Activated naive CD8-positive, alpha-beta T cell treated with anti-CD3 and anti-CD28 coated beads, Interleukin-2, amount 50 U/mL, for 24 hours (primary cell): Measurements from ENCODE around the gene KRTAP4-5.
"Not testable (repeated sequence)": the region's sequence is repeated elsewhere in the genome, so short reads cannot be mapped to it uniquely, and the experiment has no call there.

Experiments
- ATAC-seq: fragments of 150-1000 bp; cut with Tn5 transposase; one replicate; pipeline ENCODE4 v1.10.0; 2021
- DNase-seq: peaks from one replicate; pipeline ENCODE4 v3.0.0; 2021
- H3K27ac Mint-ChIP-seq: one replicate; pipeline ENCODE4 v1.8.0; 2021; ENCODE audit warnings: mild to moderate bottlenecking, mixed read lengths
- H3K27me3 Mint-ChIP-seq: one replicate; pipeline ENCODE4 v1.8.0; 2021; ENCODE audit warnings: mixed read lengths
- H3K36me3 Mint-ChIP-seq: one replicate; pipeline ENCODE4 v1.8.0; 2021; ENCODE audit warnings: low read depth, mixed read lengths
- H3K4me1 Mint-ChIP-seq: one replicate; pipeline ENCODE4 v1.8.0; 2021; ENCODE audit warnings: mixed read lengths
- H3K4me3 Mint-ChIP-seq: one replicate; pipeline ENCODE4 v1.8.0; 2021; ENCODE audit warnings: mild to moderate bottlenecking, moderate library complexity, mixed read lengths
- H3K9me3 Mint-ChIP-seq: one replicate; pipeline ENCODE4 v1.8.0; 2021; ENCODE audit warnings: mixed read lengths

KRTAP4-5 gene

DNA sequence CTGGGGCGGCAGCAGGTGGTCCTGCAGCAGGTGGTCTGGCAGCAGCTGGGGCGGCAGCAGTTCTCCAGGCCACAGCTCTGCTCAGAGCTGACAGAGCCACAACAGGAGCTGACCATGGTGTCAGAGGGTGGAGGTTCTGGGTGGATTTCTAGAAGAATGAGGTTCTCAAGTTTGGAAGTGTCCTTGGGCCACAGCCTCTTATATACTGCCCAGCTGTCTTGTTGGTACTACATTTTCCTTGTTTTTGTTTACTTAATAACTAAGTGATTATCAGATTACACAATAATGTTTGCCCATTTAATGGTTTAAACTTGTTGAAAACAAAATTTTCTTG, at the start of gene KRTAP4-5:
Gene KRTAP4-5 (minus strand): TSS at position 174 of the 334 bp plus-strand sequence. CDS start 58 bp downstream, at position 116.
- H3K27me3 Mint-ChIP-seq = no peaks in the 10 kb centered on the region
- ATAC-seq = no peak
- H3K36me3 Mint-ChIP-seq = no peaks in the 10 kb centered on the region
- no peak within 1 kb of the TSS for H3K4me3 Mint-ChIP-seq
- H3K4me1 Mint-ChIP-seq = peaks cover 1% of the 10 kb centered on the region
- no peak within 1 kb of the TSS for H3K27ac Mint-ChIP-seq
- DNase-seq = no peak
- H3K9me3 Mint-ChIP-seq = no peaks in the 10 kb centered on the region

DNA sequence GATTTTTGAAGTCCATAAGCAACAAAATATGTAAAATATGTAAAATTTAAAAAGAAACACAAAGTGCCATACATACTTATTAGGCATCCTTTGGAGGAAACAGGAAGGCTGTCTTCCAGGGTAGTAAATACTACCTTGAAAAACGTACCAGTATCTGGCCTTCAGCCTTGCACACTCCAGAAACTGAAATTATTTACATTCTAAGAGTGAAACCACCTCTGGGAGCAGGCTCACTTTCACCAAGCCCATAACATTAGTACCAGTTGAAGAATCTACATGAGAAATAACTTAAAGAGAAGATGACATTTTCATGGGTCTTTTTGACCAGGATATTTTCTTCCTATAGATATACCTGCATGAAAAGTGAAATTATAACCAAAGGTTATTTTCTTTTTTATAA, 46.4 kb upstream of the KRTAP4-5 start:
- no peak overlapping the region for H3K4me3 Mint-ChIP-seq
- H3K27me3 Mint-ChIP-seq = peaks cover under 1% of the 10 kb centered on the region
- no peaks in the 10 kb centered on the region for H3K4me1 Mint-ChIP-seq
- H3K27ac Mint-ChIP-seq = no peak overlapping the region
- no peak for ATAC-seq
- no peaks in the 10 kb centered on the region for H3K36me3 Mint-ChIP-seq
- no peak for DNase-seq
- H3K9me3 Mint-ChIP-seq = no peaks in the 10 kb centered on the region

- no peak for ATAC-seq
- no peak overlapping the region for H3K27ac Mint-ChIP-seq
- peaks cover 3% of the 10 kb centered on the region for H3K27me3 Mint-ChIP-seq
- no peak for DNase-seq
- H3K4me1 Mint-ChIP-seq = no peaks in the 10 kb centered on the region
- H3K4me3 Mint-ChIP-seq = no peak overlapping the region
- H3K36me3 Mint-ChIP-seq = no peaks in the 10 kb centered on the region
- H3K9me3 Mint-ChIP-seq = no peaks in the 10 kb centered on the region
These were observed 40.7 kb upstream of the KRTAP4-5 start for GRCh38 chr17:41190328-41190727.

DNA sequence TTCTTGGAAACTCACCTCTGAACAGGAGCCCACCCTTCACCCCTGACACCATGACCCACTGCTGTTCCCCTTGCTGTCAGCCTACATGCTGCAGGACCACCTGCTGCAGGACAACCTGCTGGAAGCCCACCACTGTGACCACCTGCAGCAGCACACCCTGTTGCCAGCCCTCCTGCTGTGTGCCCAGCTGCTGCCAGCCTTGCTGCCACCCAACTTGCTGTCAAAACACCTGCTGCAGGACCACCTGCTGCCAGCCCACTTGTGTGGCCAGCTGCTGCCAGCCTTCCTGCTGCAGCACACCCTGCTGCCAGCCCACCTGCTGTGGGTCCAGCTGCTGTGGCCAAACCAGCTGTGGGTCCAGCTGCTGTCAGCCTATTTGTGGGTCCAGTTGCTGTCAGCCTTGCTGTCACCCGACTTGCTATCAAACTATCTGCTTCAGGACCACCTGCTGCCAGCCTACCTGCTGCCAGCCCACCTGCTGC, 40.3 kb upstream of the KRTAP4-5 start, which contains the start of gene KRTAP9-1:
Gene KRTAP9-1 (plus strand): TSS at position 51 of the 482 bp plus-strand sequence. CDS start 0 bp downstream, at position 51.
- not testable (repeated sequence) for H3K9me3 Mint-ChIP-seq, H3K27ac Mint-ChIP-seq, H3K36me3 Mint-ChIP-seq, DNase-seq, H3K27me3 Mint-ChIP-seq, ATAC-seq, H3K4me1 Mint-ChIP-seq, H3K4me3 Mint-ChIP-seq

GRCh38 chr17:41186872-41187271, 37.2 kb upstream of the KRTAP4-5 start:
- no peak overlapping the region for H3K4me3 Mint-ChIP-seq
- H3K27ac Mint-ChIP-seq = no peak overlapping the region
- no peaks in the 10 kb centered on the region for H3K4me1 Mint-ChIP-seq
- no peaks in the 10 kb centered on the region for H3K36me3 Mint-ChIP-seq
- DNase-seq (no peak), ATAC-seq (no peak)
- H3K9me3 Mint-ChIP-seq = no peaks in the 10 kb centered on the region
- peaks cover 3% of the 10 kb centered on the region for H3K27me3 Mint-ChIP-seq

- Mint-ChIP-seq H3K27ac (no peak overlapping the region), H3K36me3 (no peaks in the 10 kb centered on the region), H3K4me3 (no peak overlapping the region)
These were observed 35.4 kb upstream of the KRTAP4-5 start for GRCh38 chr17:41185001-41185400.

DNA sequence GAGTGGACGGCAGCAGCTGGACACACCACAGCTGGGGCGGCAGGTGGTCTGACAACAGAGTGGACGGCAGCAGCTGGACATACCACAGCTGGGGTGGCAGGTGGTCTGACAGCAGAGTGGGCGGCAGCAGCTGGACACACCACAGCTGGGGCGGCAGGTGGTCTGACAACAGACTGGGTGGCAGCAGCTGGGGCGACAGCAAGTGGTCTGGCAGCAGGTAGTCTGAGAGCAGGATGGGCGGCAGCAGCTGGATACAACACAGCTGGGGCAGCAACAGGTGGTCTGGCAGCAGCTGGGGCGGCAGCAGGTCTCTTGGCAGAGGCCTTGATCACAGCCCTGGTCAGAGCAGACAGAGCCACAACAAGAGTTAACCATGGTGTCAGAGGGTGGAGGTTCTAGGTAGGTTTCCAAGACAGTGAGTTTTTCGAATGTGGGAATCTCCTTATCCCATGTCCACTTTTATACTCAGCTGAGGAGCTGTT, 34.9 kb upstream of the KRTAP4-5 start, which contains the start of gene KRTAP4-1:
Gene KRTAP4-1 (minus strand): TSS at position 432 of the 482 bp plus-strand sequence. CDS start 57 bp downstream, at position 375.
- Mint-ChIP-seq H3K27me3 (no peaks in the 10 kb centered on the region), H3K9me3 (no peaks in the 10 kb centered on the region), H3K27ac (no peak within 1 kb of the TSS), H3K4me3 (no peak within 1 kb of the TSS), H3K4me1 (no peaks in the 10 kb centered on the region), H3K36me3 (no peaks in the 10 kb centered on the region)
- DNase-seq = no peak
- ATAC-seq = no peak

More at GRCh38 chr17:41185001-41185400, 35.4 kb upstream of the KRTAP4-5 start:
- no peak for ATAC-seq
- no peak for DNase-seq
- H3K9me3 Mint-ChIP-seq = no peaks in the 10 kb centered on the region
- H3K4me1 Mint-ChIP-seq = no peaks in the 10 kb centered on the region
- H3K27me3 Mint-ChIP-seq = no peaks in the 10 kb centered on the region

DNA sequence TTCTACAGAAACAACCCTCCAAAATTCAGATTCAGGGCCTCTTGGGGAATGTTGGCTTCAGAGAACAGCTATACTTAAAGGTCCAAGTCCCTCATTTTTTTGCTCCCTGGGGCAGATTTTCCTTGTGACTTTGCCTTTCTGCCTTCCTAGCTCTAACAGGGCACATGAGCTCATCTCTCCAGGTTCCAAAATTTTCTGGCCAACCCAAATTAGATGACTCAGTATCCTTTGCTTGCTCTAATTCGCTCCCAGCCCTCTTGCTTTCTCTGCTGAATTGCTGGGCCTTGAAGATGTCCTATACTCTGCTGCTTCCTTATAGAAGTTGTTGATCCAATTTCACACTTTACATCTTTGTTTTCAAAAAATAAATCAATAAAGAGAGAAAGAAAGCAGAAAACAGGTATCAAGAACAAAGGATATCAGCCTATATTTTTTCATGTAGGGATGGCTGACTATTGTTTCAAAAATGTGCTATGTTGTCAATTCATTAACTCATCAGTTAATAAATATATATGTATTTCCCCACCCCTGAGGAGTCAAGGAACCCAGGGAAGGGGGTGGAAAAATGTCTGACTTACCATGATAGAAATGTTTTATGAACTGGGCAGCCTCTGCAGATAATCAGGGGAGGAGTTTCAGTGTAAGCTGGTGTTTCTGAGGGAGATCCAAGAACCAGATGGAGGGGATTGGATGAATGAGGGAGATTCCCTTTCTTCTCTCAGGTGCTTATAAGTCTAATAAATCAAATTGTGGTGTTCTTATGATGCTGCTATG, 29.4 kb upstream of the KRTAP4-5 start:
- Mint-ChIP-seq H3K36me3 (no peaks in the 10 kb centered on the region), H3K27me3 (no peaks in the 10 kb centered on the region), H3K4me3 (no peak overlapping the region), H3K4me1 (peaks cover 17% of the 10 kb centered on the region), H3K27ac (no peak overlapping the region), H3K9me3 (no peaks in the 10 kb centered on the region)
- DNase-seq = no peak
- ATAC-seq = no peak

GRCh38 chr17:41178341-41178740, 28.7 kb upstream of the KRTAP4-5 start:
- ATAC-seq = no peak
- H3K4me1 Mint-ChIP-seq = peaks cover 19% of the 10 kb centered on the region
- no peaks in the 10 kb centered on the region for H3K36me3 Mint-ChIP-seq
- H3K9me3 Mint-ChIP-seq = no peaks in the 10 kb centered on the region
- no peak overlapping the region for H3K27ac Mint-ChIP-seq
- DNase-seq = no peak
- H3K4me3 Mint-ChIP-seq = no peak overlapping the region
- H3K27me3 Mint-ChIP-seq = no peaks in the 10 kb centered on the region

DNA sequence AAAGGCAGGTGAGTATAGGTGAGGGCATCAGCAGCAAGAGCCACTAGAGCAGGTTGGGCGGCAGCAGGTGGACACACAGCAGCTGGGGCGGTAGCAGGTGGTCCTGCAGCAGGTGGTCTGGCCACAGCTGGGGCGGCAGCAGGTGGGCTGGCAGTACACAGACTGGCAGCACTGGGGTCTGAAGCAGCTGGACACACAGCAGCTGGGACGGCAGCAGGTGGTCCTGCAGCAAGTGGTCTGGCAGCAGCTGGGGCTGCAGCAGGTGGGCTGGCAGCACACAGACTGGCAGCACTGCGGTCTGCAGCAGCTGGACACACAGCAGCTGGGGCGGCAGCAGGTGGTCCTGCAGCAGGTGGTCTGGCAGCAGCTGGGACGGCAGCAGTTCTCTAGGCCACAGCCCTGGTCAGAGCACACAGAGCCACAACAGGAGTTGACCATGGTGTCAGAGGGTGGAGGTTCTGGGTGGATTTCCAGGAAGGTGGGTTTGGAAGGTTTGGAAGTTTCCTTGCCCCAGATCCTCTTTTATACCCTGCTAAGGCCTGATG, 28.2 kb upstream of the KRTAP4-5 start, which contains the start of gene KRTAP4-2:
Gene KRTAP4-2 (minus strand): TSS at position 495 of the 545 bp plus-strand sequence. CDS start 57 bp downstream, at position 438.
- H3K4me1 Mint-ChIP-seq = peaks cover 19% of the 10 kb centered on the region
- ATAC-seq = no peak

GRCh38 chr17:41176744-41177387, 27.2 kb upstream of the KRTAP4-5 start:
- no peak for ATAC-seq
- DNase-seq = no peak
- no peaks in the 10 kb centered on the region for H3K27me3 Mint-ChIP-seq
- peaks cover 19% of the 10 kb centered on the region for H3K4me1 Mint-ChIP-seq
- no peak overlapping the region for H3K4me3 Mint-ChIP-seq
- no peaks in the 10 kb centered on the region for H3K9me3 Mint-ChIP-seq
- H3K27ac Mint-ChIP-seq = no peak overlapping the region
- H3K36me3 Mint-ChIP-seq = no peaks in the 10 kb centered on the region

More for the DNA sequence above, 28.2 kb upstream of the KRTAP4-5 start, which contains the start of gene KRTAP4-2:
- Mint-ChIP-seq H3K27ac (no peak within 1 kb of the TSS), H3K27me3 (no peaks in the 10 kb centered on the region), H3K4me3 (no peak within 1 kb of the TSS), H3K9me3 (no peaks in the 10 kb centered on the region), H3K36me3 (no peaks in the 10 kb centered on the region)
- DNase-seq = no peak

- DNase-seq (no peak), ATAC-seq (no peak)
- no peak overlapping the region for H3K4me3 Mint-ChIP-seq
- H3K4me1 Mint-ChIP-seq = peaks cover 7% of the 10 kb centered on the region
- no peaks in the 10 kb centered on the region for H3K27me3 Mint-ChIP-seq
- no peaks in the 10 kb centered on the region for H3K36me3 Mint-ChIP-seq
- H3K9me3 Mint-ChIP-seq = no peaks in the 10 kb centered on the region
- no peak overlapping the region for H3K27ac Mint-ChIP-seq
These were observed 22.3 kb upstream of the KRTAP4-5 start for GRCh38 chr17:41171886-41172285.

DNA sequence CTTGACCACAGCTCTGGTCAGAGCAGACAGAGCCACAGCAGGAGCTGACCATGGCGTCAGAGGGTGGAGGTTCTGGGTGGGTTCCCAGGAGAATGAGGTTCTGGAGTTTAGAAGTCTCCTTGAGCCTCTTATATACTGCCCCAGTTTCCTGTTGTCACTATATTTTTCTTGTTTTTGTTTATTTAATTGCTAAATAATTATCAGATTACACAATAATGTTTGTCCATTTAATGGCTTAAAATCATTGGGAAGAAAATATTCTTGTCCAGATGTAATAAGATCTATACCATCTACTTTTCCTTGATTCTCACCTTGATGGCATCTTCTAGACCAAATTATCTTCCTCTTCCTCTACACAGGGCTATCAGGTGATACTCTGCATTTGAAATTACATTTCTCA, 18.5 kb upstream of the KRTAP4-5 start, which contains the start of gene KRTAP4-3:
Gene KRTAP4-3 (minus strand): TSS at position 101 of the 400 bp plus-strand sequence. CDS start 49 bp downstream, at position 52.
- Mint-ChIP-seq H3K27ac (no peak within 1 kb of the TSS), H3K9me3 (no peaks in the 10 kb centered on the region), H3K4me1 (no peaks in the 10 kb centered on the region), H3K4me3 (no peak within 1 kb of the TSS), H3K36me3 (no peaks in the 10 kb centered on the region), H3K27me3 (no peaks in the 10 kb centered on the region)
- DNase-seq (no peak), ATAC-seq (no peak)

DNA sequence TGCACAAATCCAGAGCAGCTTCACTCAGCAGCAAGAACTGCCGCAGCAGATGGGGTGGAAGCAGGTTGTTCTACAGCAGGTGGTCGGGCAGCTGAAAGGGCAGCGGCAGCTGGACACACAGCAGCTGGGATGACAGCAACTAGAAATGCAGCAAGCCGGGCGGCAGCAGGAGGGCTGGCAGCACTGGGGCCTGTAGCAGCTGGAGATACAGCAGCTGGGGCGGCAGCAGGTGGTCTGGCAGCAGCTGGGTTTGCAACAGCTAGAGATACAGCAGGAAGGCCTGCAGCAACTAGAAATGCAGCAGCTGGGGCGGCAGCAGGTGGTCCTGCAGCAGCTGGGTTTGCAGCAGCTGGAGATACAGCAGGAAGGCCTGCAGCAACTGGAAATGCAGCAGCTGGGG, 17.9 kb upstream of the KRTAP4-5 start:
- H3K9me3 Mint-ChIP-seq = no peaks in the 10 kb centered on the region
- no peaks in the 10 kb centered on the region for H3K36me3 Mint-ChIP-seq
- H3K27me3 Mint-ChIP-seq = no peaks in the 10 kb centered on the region
- DNase-seq (no peak), ATAC-seq (no peak)
- H3K27ac Mint-ChIP-seq = no peak overlapping the region
- H3K4me3 Mint-ChIP-seq = no peak overlapping the region
- H3K4me1 Mint-ChIP-seq = no peaks in the 10 kb centered on the region
